SK-N-SH (cell line): ENCODE results near the gene SSR4. TPM values are rescaled to one million over a fixed set of nuclear protein-coding genes. Genes with fewer than 3 reads are reported as not detected.

Experiments used
- CTCF ChIA-PET: fragments of 300-600, 350-600 bp; formaldehyde crosslinking; extraction: SDS; loops from one replicate; lab custom pipeline; 2021; lab: Yijun Ruan, JAX
- POLR2A ChIA-PET: fragments of 350-600 bp; sonication (Branson Sonifier 250); formaldehyde crosslinking; extraction: SDS; loops from one replicate; lab custom pipeline; 2020; ENCODE audit warnings: antibody characterized with exemption, inconsistent platforms; lab: Yijun Ruan, JAX
- DNase-seq: peaks from one replicate; pipeline ENCODE4 v3.0.0; 2012
- H2AFZ ChIP-seq: fragments of 200-600 bp; sonication (generic); 2 replicates; pipeline ENCODE4 v1.8.1; 2016; ENCODE audit warnings: antibody characterized with exemption, mild to moderate bottlenecking, low read depth
- H3F3A ChIP-seq: fragments of 200-600 bp; sonication (generic); replicated peaks from 2 replicates; pipeline ENCODE3; 2016; ENCODE audit warnings: antibody characterized with exemption, mild to moderate bottlenecking; ENCODE audit not compliant: insufficient read depth
- H3K27ac ChIP-seq, 2 experiments: fragments of 200-500 bp in 1 of 2; fragments of 200-600 bp in 1 of 2; sonication (Bioruptor generic) in 1 of 2; sonication (generic), shearing (Covaris generic) in 1 of 2; 2 replicates each; pipeline versions ENCODE4 v1.5.1 to v1.6.1; 2014 to 2016; ENCODE audit warnings: low read depth in 2 of 2, inconsistent platforms in 1 of 2, low read length in 1 of 2, mild to moderate bottlenecking in 1 of 2, mixed read lengths in 1 of 2
- H3K27me3 ChIP-seq: fragments of 200-600 bp; sonication (generic), shearing (Covaris generic); 2 replicates; pipeline ENCODE4 v1.6.1; 2016; ENCODE audit warnings: mixed run types; ENCODE audit not compliant: insufficient read depth
- H3K36me3 ChIP-seq, 2 experiments: fragments of 200-500 bp in 1 of 2; fragments of 200-600 bp in 1 of 2; sonication (Bioruptor generic) in 1 of 2; sonication (generic) in 1 of 2; replicated peaks in 1 of 2; 2 replicates each; pipeline versions ENCODE3 to v1.5.1; 2014 to 2016; ENCODE audit warnings: low read length in 1 of 2, mild to moderate bottlenecking in 1 of 2; ENCODE audit not compliant: insufficient read depth in 2 of 2, control insufficient read depth in 1 of 2
- H3K4me1 ChIP-seq, 2 experiments: fragments of 200-500 bp in 1 of 2; fragments of 200-600 bp in 1 of 2; sonication (Bioruptor generic) in 1 of 2; sonication (generic), shearing (Covaris generic) in 1 of 2; 2 replicates each; pipeline versions ENCODE4 v1.5.1 to v1.6.1; 2014 to 2016; ENCODE audit warnings: low read depth in 1 of 2, low read length in 1 of 2, mixed run types in 1 of 2; ENCODE audit not compliant: insufficient read depth in 2 of 2, control insufficient read depth in 1 of 2
- H3K4me2 ChIP-seq: fragments of 200-600 bp; sonication (generic), shearing (Covaris generic); 2 replicates; pipeline ENCODE4 v1.6.1; 2017; ENCODE audit warnings: mixed run types
- H3K4me3 ChIP-seq, 2 experiments: fragments of 200-500 bp in 1 of 2; fragments of 200-600 bp in 1 of 2; sonication (Bioruptor generic) in 1 of 2; sonication (generic), shearing (Covaris generic) in 1 of 2; 2 replicates each; pipeline versions ENCODE4 v1.5.1 to v1.8.1; 2014 to 2016; ENCODE audit warnings: low read depth in 2 of 2, inconsistent platforms in 1 of 2, low read length in 1 of 2, mild to moderate bottlenecking in 1 of 2, mixed read lengths in 1 of 2, moderate library complexity in 1 of 2
- H3K79me2 ChIP-seq: fragments of 200-600 bp; sonication (generic); 2 replicates; pipeline ENCODE4 v1.8.1; 2017; ENCODE audit warnings: mild to moderate bottlenecking; ENCODE audit not compliant: insufficient read depth
- H3K9ac ChIP-seq: fragments of 200-600 bp; sonication (generic); 2 replicates; pipeline ENCODE4 v1.6.1; 2017; ENCODE audit warnings: mixed run types
- H3K9me2 ChIP-seq: fragments of 200-600 bp; sonication (generic); 2 replicates; pipeline ENCODE4 v1.6.1; 2017; ENCODE audit warnings: mixed run types
- H3K9me3 ChIP-seq: fragments of 200-600 bp; sonication (generic); 2 replicates; pipeline ENCODE4 v1.6.1; 2017; ENCODE audit warnings: mixed run types, mild to moderate bottlenecking, moderate library complexity
- H4K20me1 ChIP-seq: fragments of 200-600 bp; sonication (generic); 2 replicates; pipeline ENCODE4 v1.6.1; 2017; ENCODE audit warnings: mild to moderate bottlenecking, mixed run types; ENCODE audit not compliant: insufficient read depth
- CTCF ChIP-seq: fragments of 200-600 bp; sonication (generic); IDR thresholded peaks from 2 replicates; pipeline ENCODE4 v1.6.1; 2017; ENCODE audit warnings: antibody characterized with exemption, mild to moderate bottlenecking, moderate library complexity
- EZH2phosphoT487 ChIP-seq: fragments of 200-600 bp; sonication (generic); IDR thresholded peaks from 2 replicates; pipeline ENCODE4 v1.6.1; 2017; ENCODE audit warnings: low read depth, mixed run types, mild to moderate bottlenecking, antibody characterized with exemption, moderate library complexity, borderline replicate concordance
- FOSL2 ChIP-seq: IDR thresholded peaks from 2 replicates; pipeline ENCODE4 v1.4.0; 2012; ENCODE audit warnings: low read depth, mild to moderate bottlenecking, moderate library complexity, borderline replicate concordance
- GATA2 ChIP-seq: sonication (generic); formaldehyde crosslinking; IDR thresholded peaks from 2 replicates; pipeline ENCODE4 v1.5.0; 2020; ENCODE audit warnings: mild to moderate bottlenecking, missing genetic modification reagents
- JUND ChIP-seq: IDR thresholded peaks from 2 replicates; pipeline ENCODE4 v1.4.0; 2012
- MAX ChIP-seq: IDR thresholded peaks from 2 replicates; pipeline ENCODE4 v1.4.0; 2012; ENCODE audit warnings: low read depth
- MEF2A ChIP-seq: IDR thresholded peaks from 2 replicates; pipeline ENCODE4 v1.4.0; 2012; ENCODE audit warnings: low read depth, borderline replicate concordance
- NFIC ChIP-seq: IDR thresholded peaks from 2 replicates; pipeline ENCODE4 v1.4.0; 2012; ENCODE audit warnings: borderline replicate concordance
- SIN3A ChIP-seq: IDR thresholded peaks from 2 replicates; pipeline ENCODE4 v1.6.1; 2012; ENCODE audit warnings: low read depth, mild to moderate bottlenecking, low read length, moderate library complexity, borderline replicate concordance
- USF1 ChIP-seq: IDR thresholded peaks from 2 replicates; pipeline ENCODE4 v1.4.0; 2012; ENCODE audit warnings: low read depth, borderline replicate concordance
- WGBS: methylation state at CpG from one replicate; pipeline ENCODE4 v1.1.6; 2017; ENCODE audit warnings: low lambda C conversion rate; 5-methylcytosine and 5-hydroxymethylcytosine counted together
- polyA plus RNA-seq, 3 experiments: library from polyadenylated mRNA; depleted of rRNA; stranded (reverse); fragments of >200 nt; gene quantifications; 2 replicates each; pipeline ENCODE4 v1.2.3, GENCODE V29; 2012

Gene SSR4
- polyA plus RNA-seq, 1 of the 3 experiments (the other 2 are of a cell fraction), result 367 TPM

GRCh38 chrX:153770601-153771414 is 23.7 kb upstream of the SSR4 start (continued):
- TF ChIP-seq MAX (no peak), USF1 (no peak)

- H3K4me2 ChIP-seq, result no peak overlapping the region
- POLR2A ChIA-PET, result no interaction called here
- TF ChIP-seq MEF2A (no peak), SIN3A (no peak), MAX (no peak), EZH2phosphoT487 (no peak), NFIC (no peak), JUND (no peak), CTCF (no peak), GATA2 (no peak), FOSL2 (no peak)
- TF ChIP-seq, all 33 proteins: peak for 0
- 0 out of 2 replicates have a peak, but pooled peaks cover 5% of the 10 kb centered on the region for H4K20me1 ChIP-seq
- H3K4me3 ChIP-seq, result no peak overlapping the region
- H3K27me3 ChIP-seq, result no peaks in the 10 kb centered on the region
- H3F3A ChIP-seq, result no peaks in the 10 kb centered on the region
- no peaks in the 10 kb centered on the region for H3K79me2 ChIP-seq
- no peak overlapping the region for H3K27ac ChIP-seq
- H2AFZ ChIP-seq, result no peak overlapping the region
- H3K9ac ChIP-seq, result no peak overlapping the region
- CTCF ChIA-PET, result interaction anchor here (1.2 kb wide), 1 partner anchor 7 kb away, joined by 5 read pairs; the partner anchor contains the start of gene PLXNB3
- peaks cover 0 to 4% of the 10 kb centered on the region in 2 experiments for H3K36me3 ChIP-seq
- H3K9me2 ChIP-seq, result no peaks in the 10 kb centered on the region
- H3K9me3 ChIP-seq, result no peaks in the 10 kb centered on the region
- WGBS, result 50% methylated on average over 6 of the region's 37 CpGs
- H3K4me1 ChIP-seq, result peaks cover 0 to under 1% of the 10 kb centered on the region in 2 experiments; a peak in 1 of 4 replicates
- peak; percentile 22 for DNase-seq
Measured at GRCh38 chrX:153771415-153772315, 22.8 kb upstream of the SSR4 start.
